Gastrocnemius medialis (tissue), 4 donors: ENCODE data around the gene DLD. TPM values are rescaled to one million over a fixed set of nuclear protein-coding genes. Genes with fewer than 3 reads are reported as not detected.

Experiments
- ATAC-seq, 2 donors: fragments of 150-250 bp; one replicate each; pipeline ENCODE4 v1.9.1; 2016
- DNase-seq, 2 donors: peaks; one replicate each; pipeline ENCODE4 v3.0.0-alpha.2; 2019
- H3K27ac ChIP-seq, 4 donors: fragments of 200-600 bp; sonication (generic); 1 replicate in 1 of 4; 2 replicates in 3 of 4; pipeline ENCODE4 v1.5.1; 2016 to 2018; ENCODE audit warnings: mild to moderate bottlenecking in 2 of 4, moderate library complexity in 1 of 4
- H3K27me3 ChIP-seq, 3 donors: fragments of 200-600 bp; sonication (generic) in 2 of 3; 1 replicate in 1 of 3; 2 replicates in 2 of 3; pipeline versions ENCODE4 v1.5.1 to v1.6.0; 2016 to 2019; ENCODE audit warnings: mild to moderate bottlenecking in 1 of 3, moderate library complexity in 1 of 3
- H3K36me3 ChIP-seq, 2 donors: fragments of 200-600 bp; sonication (generic) in 1 of 2; one replicate each; pipeline ENCODE4 v1.5.1; 2017 to 2018
- H3K4me1 ChIP-seq, 2 donors: fragments of 200-600 bp; sonication (generic) in 1 of 2; one replicate each; pipeline ENCODE4 v1.5.1; 2016 to 2017; ENCODE audit warnings: mild to moderate bottlenecking in 2 of 2
- H3K4me3 ChIP-seq, 4 donors: fragments of 200-600 bp; sonication (generic) in 3 of 4; 1 replicate in 1 of 4; 2 replicates in 3 of 4; pipeline ENCODE4 v1.5.1; 2016 to 2019; ENCODE audit warnings: mild to moderate bottlenecking in 2 of 4
- H3K9me3 ChIP-seq, 3 donors: fragments of 200-600 bp; sonication (generic) in 2 of 3; 1 replicate in 1 of 3; 2 replicates in 2 of 3; pipeline ENCODE4 v1.5.1; 2016 to 2019
- POLR2A ChIP-seq, 2 donors: fragments of 450-650 bp; IDR thresholded peaks; one replicate each; pipeline ENCODE4 v1.6.1; 2017; ENCODE audit warnings: antibody characterized with exemption in 2 of 2, mild to moderate bottlenecking in 2 of 2, moderate library complexity in 2 of 2
- in situ Hi-C, 4 donors: fragments of 200-750 bp; cut with MboI; loops; one replicate each; pipeline versions ENCODE4 v1.15.0 to v1.8.0; 2017; ENCODE audit warnings: low sequenced_read_pairs in 4 of 4
- intact Hi-C: fragments of 100-400 bp; cut with DNase I; formaldehyde crosslinking; loops from one replicate; pipeline ENCODE4 v1.15.1; 2023; ENCODE audit warnings: low total_unique reads
- total RNA-seq, 4 donors: library from RNA; depleted of rRNA; stranded (reverse); fragments of >200 nt; gene quantifications; one replicate each; pipeline versions ENCODE4 v1.1.0 to v1.2.3, GENCODE V29; 2016
- TF ChIP-seq, protein P1 (sequence below), 5 experiments: fragments of 450-650 bp in 3 of 5; fragments of 200-600 bp in 2 of 5; sonication (generic) in 2 of 5; IDR thresholded peaks in 4 of 5; conservative IDR thresholded peaks in 1 of 5; 1 replicate in 4 of 5; 2 replicates in 1 of 5; pipeline ENCODE4 v1.5.1; 2016 to 2019; ENCODE audit warnings: antibody characterized with exemption in 5 of 5, mild to moderate bottlenecking in 3 of 5, moderate library complexity in 3 of 5

DLD gene
- total RNA-seq, 4 donors from 2014 or later, result 110 to 157 (median 146) TPM

DNA sequence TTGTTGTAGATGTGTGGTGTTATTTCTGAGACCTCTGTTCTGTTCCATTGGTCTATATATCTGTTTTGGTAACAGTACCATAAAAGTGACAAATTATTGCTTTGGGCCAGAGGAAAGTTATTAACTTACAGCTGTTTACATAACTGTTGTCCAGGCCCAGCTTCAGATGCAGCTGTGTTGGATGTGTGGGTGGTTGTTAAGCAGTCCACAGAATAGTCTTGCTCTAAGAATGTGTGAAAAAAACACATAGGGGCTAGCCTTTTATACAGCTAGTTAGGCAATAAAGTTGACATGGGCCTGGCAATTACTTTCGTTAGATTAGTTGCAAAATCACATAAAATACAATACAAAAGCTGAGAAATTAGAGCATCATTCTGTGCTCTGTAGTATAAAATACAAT is 31.9 kb downstream of the DLD start:
- in situ Hi-C loops (no loop called here), intact Hi-C loops (no loop called here)
- ATAC-seq, result no peak
- Histone ChIP-seq H3K9me3 (no peaks in the 10 kb centered on the region), H3K4me1 (no peaks in the 10 kb centered on the region), H3K27ac (peak overlapping the region in 1 of 4 donors; percentile 26), H3K36me3 (peaks cover 4 to 79% of the 10 kb centered on the region in 2 donors), H3K27me3 (no peaks in the 10 kb centered on the region), H3K4me3 (no peak overlapping the region)
- TF ChIP-seq, protein P1, sequence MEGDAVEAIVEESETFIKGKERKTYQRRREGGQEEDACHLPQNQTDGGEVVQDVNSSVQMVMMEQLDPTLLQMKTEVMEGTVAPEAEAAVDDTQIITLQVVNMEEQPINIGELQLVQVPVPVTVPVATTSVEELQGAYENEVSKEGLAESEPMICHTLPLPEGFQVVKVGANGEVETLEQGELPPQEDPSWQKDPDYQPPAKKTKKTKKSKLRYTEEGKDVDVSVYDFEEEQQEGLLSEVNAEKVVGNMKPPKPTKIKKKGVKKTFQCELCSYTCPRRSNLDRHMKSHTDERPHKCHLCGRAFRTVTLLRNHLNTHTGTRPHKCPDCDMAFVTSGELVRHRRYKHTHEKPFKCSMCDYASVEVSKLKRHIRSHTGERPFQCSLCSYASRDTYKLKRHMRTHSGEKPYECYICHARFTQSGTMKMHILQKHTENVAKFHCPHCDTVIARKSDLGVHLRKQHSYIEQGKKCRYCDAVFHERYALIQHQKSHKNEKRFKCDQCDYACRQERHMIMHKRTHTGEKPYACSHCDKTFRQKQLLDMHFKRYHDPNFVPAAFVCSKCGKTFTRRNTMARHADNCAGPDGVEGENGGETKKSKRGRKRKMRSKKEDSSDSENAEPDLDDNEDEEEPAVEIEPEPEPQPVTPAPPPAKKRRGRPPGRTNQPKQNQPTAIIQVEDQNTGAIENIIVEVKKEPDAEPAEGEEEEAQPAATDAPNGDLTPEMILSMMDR (IDR thresholded peaks at IDR 0.05 in 4 of 5, conservative IDR thresholded peaks at IDR 0.05 in 1 of 5), result no peak
- TF ChIP-seq POLR2A (IDR thresholded peaks at IDR 0.05), result no peak
- no peak for DNase-seq

DNA sequence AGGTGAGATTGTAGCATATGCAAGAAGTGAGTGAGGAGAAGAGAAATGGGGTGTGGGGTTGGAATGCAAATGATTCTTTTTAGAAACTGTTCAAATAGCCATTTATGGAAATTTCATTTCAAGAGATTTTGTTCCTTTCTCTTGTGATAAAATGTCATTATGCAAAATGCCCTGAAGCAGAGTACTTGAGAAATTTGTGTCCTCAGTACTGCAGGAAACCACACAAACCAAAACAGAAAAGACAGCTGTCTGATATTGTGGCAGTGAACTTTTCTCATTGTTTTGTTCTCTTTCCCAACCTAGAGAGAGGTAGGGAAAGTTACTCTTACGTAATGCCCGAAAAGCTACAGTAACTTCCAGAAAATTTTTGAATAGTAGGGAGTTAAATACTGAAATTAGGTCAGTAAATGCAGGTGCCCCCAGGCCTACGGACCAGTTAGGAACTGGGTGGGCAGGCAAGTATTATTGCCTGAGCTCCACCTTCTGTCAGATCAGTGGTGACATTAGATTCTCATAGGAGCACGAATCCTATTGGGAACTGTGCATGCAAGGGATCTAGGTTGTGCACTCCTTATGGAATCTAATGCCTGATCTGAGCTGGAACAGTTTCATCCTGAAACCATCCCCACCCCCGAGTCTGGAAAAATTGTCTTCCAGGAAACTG is 34.0 kb downstream of the DLD start:
- peaks cover 3 to 70% of the 10 kb centered on the region in 2 donors for H3K36me3 ChIP-seq
- in situ Hi-C loops, result no loop called here
- no peak for DNase-seq

DNA sequence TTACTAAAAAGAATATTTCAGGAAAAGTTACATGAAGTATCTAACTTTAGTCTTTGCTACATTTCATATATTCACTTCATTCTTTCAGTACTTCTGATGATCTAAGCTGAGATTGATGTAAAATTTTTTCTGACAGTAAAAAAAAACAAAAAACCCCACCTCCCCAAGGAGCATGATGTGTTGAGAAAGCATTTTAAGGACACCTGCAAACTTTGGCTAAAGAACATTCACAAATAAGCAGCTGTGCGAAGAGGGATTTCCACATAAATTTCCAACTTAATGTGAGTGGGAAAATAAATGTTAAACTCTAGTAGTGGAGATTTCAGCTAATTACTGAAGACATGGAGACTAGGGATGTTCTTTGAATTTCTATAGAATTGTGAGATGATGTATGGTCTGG is 35.5 kb downstream of the DLD start:
- no peaks in the 10 kb centered on the region for H3K4me1 ChIP-seq
- H3K36me3 ChIP-seq, result peaks cover 3 to 57% of the 10 kb centered on the region in 2 donors
- ATAC-seq (peak; percentile 44 to 47), DNase-seq (no peak)
- no peaks in the 10 kb centered on the region for H3K9me3 ChIP-seq
- H3K27ac ChIP-seq, result peak overlapping the region in 1 of 4 donors; percentile 11
- no peaks in the 10 kb centered on the region for H3K27me3 ChIP-seq
- in situ Hi-C loops, result no loop called here
- no peak for TF ChIP-seq POLR2A (IDR thresholded peaks at IDR 0.05)
- TF ChIP-seq, protein P1 (IDR thresholded peaks at IDR 0.05 in 4 of 5, conservative IDR thresholded peaks at IDR 0.05 in 1 of 5), result no peak
- intact Hi-C loops, result no loop called here
- H3K4me3 ChIP-seq, result no peak overlapping the region

More for the DNA sequence above, 34.0 kb downstream of the DLD start:
- H3K9me3 ChIP-seq, result no peaks in the 10 kb centered on the region
- intact Hi-C loops, result no loop called here
- TF ChIP-seq POLR2A (IDR thresholded peaks at IDR 0.05), result no peak
- TF ChIP-seq, protein P1 (IDR thresholded peaks at IDR 0.05 in 4 of 5, conservative IDR thresholded peaks at IDR 0.05 in 1 of 5), result no peak
- no peaks in the 10 kb centered on the region for H3K4me1 ChIP-seq
- H3K4me3 ChIP-seq, result no peak overlapping the region
- ATAC-seq, result peak in 1 of 2 donors; percentile 42
- peak overlapping the region in 2 of 4 donors; percentile 3 to 8 for H3K27ac ChIP-seq
- H3K27me3 ChIP-seq, result no peaks in the 10 kb centered on the region

DNA sequence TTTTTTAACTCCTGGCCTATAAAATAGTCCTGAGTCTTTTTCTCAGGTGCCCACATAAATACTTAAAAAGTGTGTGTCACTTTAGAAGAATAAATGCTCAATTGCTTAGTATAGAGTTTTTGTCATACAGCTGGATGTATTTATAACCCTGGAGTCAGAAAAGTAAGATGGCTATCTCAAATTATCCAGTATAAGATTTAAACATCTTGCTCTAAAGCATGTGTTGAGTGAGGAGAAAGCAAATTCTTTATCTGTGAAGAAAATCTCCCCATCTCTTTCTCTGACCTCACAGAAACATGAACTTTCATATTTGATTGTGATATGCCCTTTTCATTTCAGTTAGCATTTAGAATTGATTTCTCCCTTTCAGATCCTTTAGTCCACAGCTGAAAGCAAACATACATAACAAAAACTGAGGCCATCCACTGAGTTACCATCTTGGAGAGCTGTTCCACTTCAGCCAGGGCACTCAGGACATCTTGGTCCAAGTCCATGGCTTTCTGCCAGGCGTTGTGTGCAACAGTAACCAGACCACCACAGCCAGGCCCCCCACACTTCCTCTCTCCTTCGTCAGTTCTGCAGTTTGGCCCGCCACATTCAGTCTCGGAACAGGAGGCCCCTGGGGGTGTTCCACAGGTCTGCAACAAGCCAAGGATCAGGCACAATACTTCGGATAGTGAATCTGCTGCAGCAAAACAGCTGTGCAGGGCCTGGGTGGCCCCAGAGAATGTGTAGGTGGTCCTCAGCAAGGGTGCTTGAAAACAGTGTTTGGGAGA is 40.9 kb downstream of the DLD start:
- no peak for ATAC-seq
- Histone ChIP-seq H3K9me3 (no peaks in the 10 kb centered on the region), H3K36me3 (peaks cover 5 to 32% of the 10 kb centered on the region in 2 donors), H3K4me3 (no peak overlapping the region), H3K4me1 (peaks cover under 1 to 7% of the 10 kb centered on the region in 2 donors), H3K27me3 (no peaks in the 10 kb centered on the region), H3K27ac (no peak overlapping the region)
- intact Hi-C loops, result no loop called here
- no peak for TF ChIP-seq POLR2A (IDR thresholded peaks at IDR 0.05)
- TF ChIP-seq, protein P1 (IDR thresholded peaks at IDR 0.05 in 4 of 5, conservative IDR thresholded peaks at IDR 0.05 in 1 of 5), result no peak
- no peak for DNase-seq
- in situ Hi-C loops, result no loop called here
